ENCODE results near the gene PIGO.

PIGO gene

GRCh38 chr9:35054185-35054835 is 42.1 kb downstream of the PIGO start:
- no peak for TF ChIP-seq CTCF (IDR thresholded peaks at IDR 0.05; ENCODE audit: low read depth, low read length, missing control alignments)
- H3K4me3 ChIP-seq (replicated peaks; ENCODE audit: low read depth, low read length) = no peak overlapping the region
- no peak for DNase-seq (ENCODE audit: extremely low read depth, low read depth)

GRCh38 chr9:35051069-35051967 is 45.1 kb downstream of the PIGO start:
- no peak overlapping the region for H3K4me3 ChIP-seq (replicated peaks; ENCODE audit: low read depth, low read length)
- no peak for DNase-seq (ENCODE audit: extremely low read depth, low read depth)
- peak; percentile 68 for TF ChIP-seq CTCF (IDR thresholded peaks at IDR 0.05; ENCODE audit: low read depth, low read length, missing control alignments)

GRCh38 chr9:35048511-35048910 is 47.9 kb downstream of the PIGO start:
- no peak overlapping the region for H3K4me3 ChIP-seq (replicated peaks; ENCODE audit: low read depth, low read length)
- TF ChIP-seq CTCF (IDR thresholded peaks at IDR 0.05; ENCODE audit: low read depth, low read length, missing control alignments) = no peak
- DNase-seq (ENCODE audit: extremely low read depth, low read depth) = no peak

GRCh38 chr9:35044071-35044470 is 52.3 kb downstream of the PIGO start:
- no peak for TF ChIP-seq CTCF (IDR thresholded peaks at IDR 0.05; ENCODE audit: low read depth, low read length, missing control alignments)
- no peak overlapping the region for H3K4me3 ChIP-seq (replicated peaks; ENCODE audit: low read depth, low read length)
- DNase-seq (ENCODE audit: extremely low read depth, low read depth) = no peak

GRCh38 chr9:35042891-35043545 is 53.4 kb downstream of the PIGO start:
- H3K4me3 ChIP-seq (replicated peaks; ENCODE audit: low read depth, low read length) = no peak overlapping the region
- TF ChIP-seq CTCF (IDR thresholded peaks at IDR 0.05; ENCODE audit: low read depth, low read length, missing control alignments) = no peak
- DNase-seq (ENCODE audit: extremely low read depth, low read depth) = no peak

- no peak for TF ChIP-seq CTCF (IDR thresholded peaks at IDR 0.05; ENCODE audit: low read depth, low read length, missing control alignments)
- no peak overlapping the region for H3K4me3 ChIP-seq (replicated peaks; ENCODE audit: low read depth, low read length)
- no peak for DNase-seq (ENCODE audit: extremely low read depth, low read depth)
Observed at GRCh38 chr9:35042081-35042604, 54.2 kb downstream of the PIGO start.

Measured in HFF-Myc (cell line).